PC-3 (cell line): ENCODE measurements around the gene FOXD1. TPM values are rescaled to one million over a fixed set of nuclear protein-coding genes. Genes with fewer than 3 reads are reported as not detected.
A peak's percentile ranks its signal among the peaks of the same experiment; 100 is the strongest.

Experiments
- ATAC-seq: fragments of 200-7000 bp; cut with Tn5 transposase; 2 replicates; pipeline ENCODE4 v1.9.1; 2020; ENCODE audit warnings: mild to moderate bottlenecking, moderate library complexity
- BruUV-seq: library from RNA; stranded (reverse); fragments of 400-500 nt; replicated peaks from 2 replicates; lab custom pipeline; 2021; lab: Mats Ljungman, UMichigan
- CTCF ChIA-PET: fragments of 300-600 bp; sonication (Branson Sonifier 250); formaldehyde crosslinking; loops from one replicate; lab custom pipeline; 2022; ENCODE audit warnings: antibody characterized with exemption; lab: Charles Lee
- POLR2A ChIA-PET: fragments of 300-600 bp; sonication (Branson Sonifier 250); formaldehyde crosslinking; loops from one replicate; lab custom pipeline; 2022; ENCODE audit warnings: antibody characterized with exemption; ENCODE audit not compliant: unreplicated experiment; lab: Charles Lee
- DNase-seq: peaks from one replicate; pipeline ENCODE4 v3.0.0-alpha.2; 2015
- H2AFZ ChIP-seq: fragments of 300-600 bp; sonication (generic); 2 replicates; pipeline ENCODE4 v1.6.0; 2016; ENCODE audit warnings: antibody characterized with exemption, low read length
- H3F3A ChIP-seq: fragments of 300-600 bp; sonication (generic); one replicate; pipeline ENCODE4 v1.6.0; 2017; ENCODE audit warnings: antibody characterized with exemption, low read length, control low read depth, mild to moderate bottlenecking; ENCODE audit not compliant: unreplicated experiment
- H3K27ac ChIP-seq: fragments of 300-600 bp; sonication (generic); 2 replicates; pipeline ENCODE4 v1.5.1; 2016; ENCODE audit warnings: mild to moderate bottlenecking, low read length
- H3K27me3 ChIP-seq: fragments of 300-600 bp; sonication (generic); 2 replicates; pipeline ENCODE4 v1.6.1; 2016; ENCODE audit warnings: low read length, mixed read lengths
- H3K36me3 ChIP-seq: fragments of 300-600 bp; sonication (generic); 2 replicates; pipeline ENCODE4 v1.6.1; 2016; ENCODE audit warnings: low read depth, mixed run types, low read length, mixed read lengths
- H3K4me1 ChIP-seq: fragments of 300-600 bp; sonication (generic); 2 replicates; pipeline ENCODE4 v1.5.1; 2016; ENCODE audit warnings: low read length; ENCODE audit not compliant: insufficient read depth
- H3K4me2 ChIP-seq: fragments of 300-600 bp; sonication (generic); 2 replicates; pipeline ENCODE4 v1.6.0; 2016; ENCODE audit warnings: low read length
- H3K4me3 ChIP-seq: fragments of 300-600 bp; sonication (generic); 2 replicates; pipeline ENCODE4 v1.5.1; 2016; ENCODE audit warnings: mild to moderate bottlenecking, low read length, mixed read lengths
- H3K79me2 ChIP-seq: fragments of 300-600 bp; sonication (generic); 2 replicates; pipeline ENCODE4 v1.6.1; 2017; ENCODE audit warnings: low read length, mixed read lengths
- H3K9ac ChIP-seq: fragments of 300-600 bp; sonication (generic); 2 replicates; pipeline ENCODE4 v1.6.0; 2016; ENCODE audit warnings: mild to moderate bottlenecking, low read length
- H3K9me2 ChIP-seq: fragments of 300-600 bp; sonication (generic); replicated peaks from 2 replicates; pipeline ENCODE4 v1.6.1; 2016; ENCODE audit warnings: mixed run types, low read length, mixed read lengths
- H3K9me3 ChIP-seq: fragments of 300-600 bp; sonication (generic); 2 replicates; pipeline ENCODE4 v1.6.1; 2016; ENCODE audit warnings: low read length, mixed read lengths
- H4K20me1 ChIP-seq: fragments of 300-600 bp; sonication (generic); 2 replicates; pipeline ENCODE4 v1.6.1; 2016; ENCODE audit warnings: low read length, mixed read lengths
- CTCF ChIP-seq: fragments of 300-600 bp; sonication (generic); conservative IDR thresholded peaks from 2 replicates; pipeline ENCODE4 v1.5.1; 2017; ENCODE audit warnings: antibody characterized with exemption, low read depth, mild to moderate bottlenecking, low read length
- EZH2 ChIP-seq: fragments of 300-600 bp; sonication (generic); IDR thresholded peaks from one replicate; pipeline ENCODE4 v1.6.1; 2017; ENCODE audit warnings: antibody characterized with exemption, mild to moderate bottlenecking, low read length; ENCODE audit not compliant: unreplicated experiment
- EZH2phosphoT487 ChIP-seq: fragments of 300-600 bp; sonication (generic); IDR thresholded peaks from 2 replicates; pipeline ENCODE4 v1.6.1; 2018; ENCODE audit warnings: mild to moderate bottlenecking, antibody characterized with exemption, low read length, borderline replicate concordance
- intact Hi-C: fragments of 100-400 bp; cut with micrococcal nuclease; formaldehyde crosslinking; loops from 2 replicates; pipeline ENCODE4 v1.9.0; 2023
- total RNA-seq: library from RNA; depleted of rRNA; stranded (reverse); fragments of >200 nt; gene quantifications from 2 replicates; pipeline ENCODE4 v1.2.3, GENCODE V29; 2014

The FOXD1 gene
- total RNA-seq, 1 experiment from 2014 or later, result 10.3 TPM

DNA sequence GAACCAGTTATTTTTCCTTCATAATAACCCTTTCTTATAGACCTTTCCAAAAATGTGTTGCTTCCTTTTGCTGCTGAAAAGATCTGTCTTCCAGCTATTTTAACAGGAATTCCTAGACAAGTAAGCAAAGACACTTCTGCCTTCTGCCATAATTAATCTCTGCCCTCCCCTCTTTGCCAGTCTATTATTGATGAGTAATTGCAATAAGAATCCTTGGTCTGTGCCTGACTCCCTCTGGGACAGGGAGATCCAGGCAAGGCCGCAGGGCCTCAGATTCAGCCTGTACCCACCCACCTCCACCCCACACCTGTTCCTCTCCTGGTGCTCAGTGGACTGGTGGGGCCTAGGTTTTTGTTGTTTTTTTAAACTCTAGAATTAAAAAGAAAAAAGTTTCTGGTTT lies 8.3 kb downstream of the FOXD1 start:
- Histone ChIP-seq H4K20me1 (no peaks in the 10 kb centered on the region), H3K4me2 (no peak overlapping the region), H3K4me1 (peaks cover 17% of the 10 kb centered on the region; the same call in 1 of the 2 replicates), H2AFZ (no peak overlapping the region), H3K36me3 (no peaks in the 10 kb centered on the region), H3K9me3 (no peaks in the 10 kb centered on the region), H3K79me2 (peaks cover 7% of the 10 kb centered on the region), H3K9me2 (no peaks in the 10 kb centered on the region), H3F3A (no peaks in the 10 kb centered on the region), H3K27me3 (no peaks in the 10 kb centered on the region), H3K4me3 (no peak overlapping the region), H3K9ac (no peak overlapping the region), H3K27ac (no peak overlapping the region)
- CTCF ChIA-PET, result no interaction called here
- no peak for DNase-seq
- intact Hi-C loops, result no loop called here
- POLR2A ChIA-PET, result no interaction called here
- ATAC-seq, result no peak
- no peak for TF ChIP-seq EZH2
- no peak for TF ChIP-seq CTCF
- no peak for TF ChIP-seq EZH2phosphoT487
- no TSS peak for BruUV-seq

- no peaks in the 10 kb centered on the region for H3K79me2 ChIP-seq
- H3K27ac ChIP-seq, result no peak overlapping the region
- ATAC-seq (no peak), DNase-seq (no peak)
- ChIA-PET CTCF (interaction anchor here (0.7 kb wide), 1 partner anchor 138 kb away, joined by 3 read pairs; no protein-coding TSS in a partner anchor), POLR2A (no interaction called here)
- no peaks in the 10 kb centered on the region for H3K36me3 ChIP-seq
- no peaks in the 10 kb centered on the region for H3K27me3 ChIP-seq
- no TSS peak for BruUV-seq
- peak overlapping the region; percentile 44; the same call in 1 of the 2 replicates for H2AFZ ChIP-seq
- H3K4me1 ChIP-seq, result peaks cover 16% of the 10 kb centered on the region; the same call in 1 of the 2 replicates
- H3K9ac ChIP-seq, result no peak overlapping the region
- H4K20me1 ChIP-seq, result no peaks in the 10 kb centered on the region
- H3K9me3 ChIP-seq, result no peaks in the 10 kb centered on the region
- intact Hi-C loops, result loop anchor here (5.0 to 10.0 kb wide), 3 partner anchors 104 to 222 kb away; no protein-coding TSS in a partner anchor
- H3K9me2 ChIP-seq, result no peaks in the 10 kb centered on the region
- H3K4me2 ChIP-seq, result peak overlapping the region; percentile 88; the same call in 1 of the 2 replicates
- H3K4me3 ChIP-seq, result no peak overlapping the region
- no peaks in the 10 kb centered on the region for H3F3A ChIP-seq
- no peak for TF ChIP-seq EZH2
- no peak for TF ChIP-seq EZH2phosphoT487
- no peak for TF ChIP-seq CTCF
These were observed 9.7 kb downstream of the FOXD1 start for GRCh38 chr5:73438645-73439470.
